ENCODE measurements around the gene CSGALNACT2.
"Not testable (repeated sequence)": the region's sequence is repeated elsewhere in the genome, so short reads cannot be mapped to it uniquely, and the experiment has no call there.

The CSGALNACT2 gene, protein sequence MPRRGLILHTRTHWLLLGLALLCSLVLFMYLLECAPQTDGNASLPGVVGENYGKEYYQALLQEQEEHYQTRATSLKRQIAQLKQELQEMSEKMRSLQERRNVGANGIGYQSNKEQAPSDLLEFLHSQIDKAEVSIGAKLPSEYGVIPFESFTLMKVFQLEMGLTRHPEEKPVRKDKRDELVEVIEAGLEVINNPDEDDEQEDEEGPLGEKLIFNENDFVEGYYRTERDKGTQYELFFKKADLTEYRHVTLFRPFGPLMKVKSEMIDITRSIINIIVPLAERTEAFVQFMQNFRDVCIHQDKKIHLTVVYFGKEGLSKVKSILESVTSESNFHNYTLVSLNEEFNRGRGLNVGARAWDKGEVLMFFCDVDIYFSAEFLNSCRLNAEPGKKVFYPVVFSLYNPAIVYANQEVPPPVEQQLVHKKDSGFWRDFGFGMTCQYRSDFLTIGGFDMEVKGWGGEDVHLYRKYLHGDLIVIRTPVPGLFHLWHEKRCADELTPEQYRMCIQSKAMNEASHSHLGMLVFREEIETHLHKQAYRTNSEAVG

DNA sequence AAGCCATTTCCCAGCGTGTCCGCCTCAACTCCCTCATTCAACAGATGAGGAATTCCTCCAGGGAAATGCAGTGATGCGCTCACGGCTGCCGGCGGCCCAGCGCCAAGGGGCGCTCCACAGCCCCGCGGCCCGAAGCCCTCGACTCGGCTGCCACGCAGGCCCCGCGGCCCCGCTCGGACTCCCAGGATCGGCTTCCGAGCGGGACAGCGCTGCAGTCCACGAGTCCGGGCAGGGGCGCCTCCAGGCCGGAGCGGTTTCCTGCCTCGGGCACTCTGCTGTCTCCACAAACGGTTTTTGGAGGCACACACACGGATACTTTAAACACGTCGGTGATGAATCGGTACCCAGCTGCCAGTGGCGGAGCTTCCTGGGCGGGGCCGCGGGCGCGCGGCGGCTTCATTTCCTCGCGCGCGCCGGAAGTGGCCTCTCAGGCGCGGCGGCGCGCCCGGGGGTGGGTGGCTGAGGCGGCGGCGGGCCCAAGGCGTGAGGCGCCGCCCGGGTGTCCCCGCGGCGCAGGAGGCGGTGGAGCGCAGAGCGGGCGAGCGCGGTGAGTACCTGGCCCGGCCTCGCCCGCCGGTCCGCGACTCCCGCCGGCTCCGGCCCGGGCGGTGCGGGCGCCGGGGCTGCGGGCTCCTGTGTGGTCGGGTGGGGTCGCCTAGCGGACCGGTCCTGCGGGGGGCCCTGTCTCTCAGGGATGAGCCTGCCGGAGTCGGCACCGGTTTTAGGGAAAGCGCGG lies at the start of gene CSGALNACT2:
Gene CSGALNACT2 (plus strand): TSS at position 425 of the 736 bp plus-strand sequence. CDS start 16,705 bp downstream, outside the sequence.
- peak; percentile 86 for DNase-seq (ENCODE audit: insufficient read length, low spot score)
- peak; percentile 82 for FAIRE-seq

GRCh38 chr10:43089519-43089918 lies 48.7 kb upstream of the CSGALNACT2 start:
- DNase-seq (ENCODE audit: insufficient read length, low spot score) = no peak
- FAIRE-seq = no peak

DNA sequence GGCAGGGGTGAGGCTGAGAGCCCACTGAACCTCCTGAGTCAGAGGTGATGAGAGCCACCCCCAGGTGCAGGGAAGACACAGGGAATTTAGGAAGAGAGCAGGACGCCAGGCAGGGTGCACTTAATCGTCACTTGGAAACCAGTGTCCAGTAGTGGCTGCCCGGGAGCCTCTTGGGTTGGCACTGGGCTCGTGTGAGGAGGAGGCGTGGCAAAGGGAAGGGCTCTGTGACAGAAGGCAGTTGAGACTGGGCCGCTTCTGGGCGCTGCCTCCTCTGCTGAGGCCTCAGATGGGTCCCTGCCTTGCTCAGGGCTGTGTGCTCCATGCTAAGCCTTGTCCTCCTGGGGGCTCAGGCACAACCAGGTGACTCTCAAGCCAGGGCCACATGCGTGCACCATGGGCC lies 48.1 kb upstream of the CSGALNACT2 start:
- no peak for FAIRE-seq
- no peak for DNase-seq (ENCODE audit: insufficient read length, low spot score)

- FAIRE-seq = no peak
- no peak for DNase-seq (ENCODE audit: insufficient read length, low spot score)
Observed at GRCh38 chr10:43090664-43091063, 47.6 kb upstream of the CSGALNACT2 start.

GRCh38 chr10:43091846-43092245 lies 46.4 kb upstream of the CSGALNACT2 start:
- DNase-seq (ENCODE audit: insufficient read length, low spot score) (no peak), FAIRE-seq (no peak)

- DNase-seq (ENCODE audit: insufficient read length, low spot score) (no peak), FAIRE-seq (no peak)
Observed at GRCh38 chr10:43093423-43094076, 44.7 kb upstream of the CSGALNACT2 start.

DNA sequence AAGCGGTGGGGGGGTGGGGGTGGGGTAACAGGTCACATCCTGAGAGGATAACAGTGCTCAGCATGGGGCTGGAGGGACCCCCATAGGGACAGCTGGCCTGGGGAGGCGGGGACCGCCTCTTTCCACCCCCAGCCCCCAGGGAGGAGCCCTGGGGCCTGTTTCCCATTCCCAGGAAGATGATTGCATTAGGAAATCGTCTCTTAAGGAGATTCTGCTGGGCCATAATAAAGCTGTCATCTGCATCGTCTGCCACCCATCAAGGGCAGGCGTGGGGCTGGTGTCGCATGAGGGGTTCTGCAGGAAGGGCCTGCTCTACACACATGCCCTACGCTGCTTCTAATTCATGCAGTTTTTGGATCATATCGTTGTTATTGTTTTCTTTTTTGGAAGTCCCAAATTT lies 44.2 kb upstream of the CSGALNACT2 start:
- DNase-seq (ENCODE audit: insufficient read length, low spot score) = no peak
- FAIRE-seq = no peak

DNA sequence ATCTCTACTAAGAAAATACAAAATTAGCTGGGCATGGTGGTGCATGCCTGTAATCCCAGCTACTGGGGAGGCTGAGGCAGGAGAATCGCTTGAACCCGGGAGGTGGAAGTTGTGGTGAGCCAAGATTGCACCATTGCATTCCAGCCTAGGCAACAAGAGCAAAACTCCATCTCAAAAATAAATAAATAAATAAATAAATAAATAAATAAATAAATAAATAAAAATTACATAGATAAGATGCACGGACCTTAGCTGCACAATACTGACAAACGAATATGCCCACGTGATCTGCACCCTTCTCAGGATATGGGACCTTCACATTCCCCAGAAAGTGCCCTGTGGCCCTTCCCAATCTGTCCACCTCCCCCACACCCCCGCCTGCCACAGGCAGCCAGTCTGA lies 38.9 kb upstream of the CSGALNACT2 start:
- not testable (repeated sequence) for FAIRE-seq; DNase-seq (ENCODE audit: insufficient read length, low spot score)

DNA sequence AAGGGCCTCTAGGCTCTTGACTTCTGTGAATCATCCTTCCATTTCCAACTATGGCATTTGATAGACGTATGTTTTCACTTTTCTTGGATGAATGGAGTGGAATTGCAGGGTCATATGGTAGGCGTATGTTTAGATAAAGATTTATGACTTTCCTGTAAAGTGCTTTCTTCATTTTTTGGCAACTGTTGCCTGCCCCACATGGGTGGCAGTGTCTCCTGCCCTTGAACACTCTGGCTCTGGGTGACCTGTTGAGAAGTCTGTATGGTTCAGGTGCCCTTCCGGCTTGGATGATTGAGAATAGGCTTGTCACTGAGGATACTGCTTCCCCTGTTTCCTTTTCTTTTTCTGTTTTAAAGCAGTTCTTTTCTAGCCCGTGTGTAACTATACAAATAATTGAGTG lies 38.3 kb upstream of the CSGALNACT2 start:
- FAIRE-seq (no peak), DNase-seq (ENCODE audit: insufficient read length, low spot score) (no peak)

DNA sequence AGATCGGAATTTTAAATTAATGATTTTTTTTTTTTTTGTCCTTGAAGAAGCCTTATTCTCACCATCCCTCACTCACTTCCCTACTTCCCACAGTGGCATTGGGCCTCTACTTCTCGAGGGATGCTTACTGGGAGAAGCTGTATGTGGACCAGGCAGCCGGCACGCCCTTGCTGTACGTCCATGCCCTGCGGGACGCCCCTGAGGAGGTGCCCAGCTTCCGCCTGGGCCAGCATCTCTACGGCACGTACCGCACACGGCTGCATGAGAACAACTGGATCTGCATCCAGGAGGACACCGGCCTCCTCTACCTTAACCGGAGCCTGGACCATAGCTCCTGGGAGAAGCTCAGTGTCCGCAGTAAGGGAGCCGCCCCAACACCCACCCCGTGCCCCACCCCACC lies 37.9 kb upstream of the CSGALNACT2 start:
- DNase-seq (ENCODE audit: insufficient read length, low spot score) = no peak
- FAIRE-seq = no peak

DNA sequence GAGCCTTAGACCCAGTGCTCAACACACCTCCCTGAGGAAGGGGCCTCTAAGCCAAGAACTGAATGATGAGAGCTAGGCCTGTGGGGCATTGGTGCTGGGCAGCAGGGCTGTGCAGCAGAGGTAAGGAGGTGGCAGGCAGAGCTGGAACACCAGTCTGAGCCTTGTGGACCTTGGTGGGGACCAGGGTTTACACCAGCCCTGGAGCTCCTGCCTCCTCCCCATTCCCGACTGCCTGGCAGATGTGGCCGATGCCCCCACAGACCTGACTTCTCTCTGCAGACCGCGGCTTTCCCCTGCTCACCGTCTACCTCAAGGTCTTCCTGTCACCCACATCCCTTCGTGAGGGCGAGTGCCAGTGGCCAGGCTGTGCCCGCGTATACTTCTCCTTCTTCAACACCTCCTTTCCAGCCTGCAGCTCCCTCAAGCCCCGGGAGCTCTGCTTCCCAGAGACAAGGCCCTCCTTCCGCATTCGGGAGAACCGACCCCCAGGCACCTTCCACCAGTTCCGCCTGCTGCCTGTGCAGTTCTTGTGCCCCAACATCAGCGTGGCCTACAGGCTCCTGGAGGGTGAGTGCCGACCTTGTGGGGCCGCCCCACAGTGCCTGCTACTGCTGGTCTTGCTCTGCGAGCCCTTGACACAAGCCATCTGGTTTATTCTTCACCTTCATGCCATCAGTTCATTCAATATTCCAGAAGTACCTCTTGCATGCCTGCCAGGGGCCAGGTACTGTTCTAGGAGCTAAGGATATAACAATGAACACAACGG lies 36.0 kb upstream of the CSGALNACT2 start:
- no peak for FAIRE-seq
- DNase-seq (ENCODE audit: insufficient read length, low spot score) = no peak

DNA sequence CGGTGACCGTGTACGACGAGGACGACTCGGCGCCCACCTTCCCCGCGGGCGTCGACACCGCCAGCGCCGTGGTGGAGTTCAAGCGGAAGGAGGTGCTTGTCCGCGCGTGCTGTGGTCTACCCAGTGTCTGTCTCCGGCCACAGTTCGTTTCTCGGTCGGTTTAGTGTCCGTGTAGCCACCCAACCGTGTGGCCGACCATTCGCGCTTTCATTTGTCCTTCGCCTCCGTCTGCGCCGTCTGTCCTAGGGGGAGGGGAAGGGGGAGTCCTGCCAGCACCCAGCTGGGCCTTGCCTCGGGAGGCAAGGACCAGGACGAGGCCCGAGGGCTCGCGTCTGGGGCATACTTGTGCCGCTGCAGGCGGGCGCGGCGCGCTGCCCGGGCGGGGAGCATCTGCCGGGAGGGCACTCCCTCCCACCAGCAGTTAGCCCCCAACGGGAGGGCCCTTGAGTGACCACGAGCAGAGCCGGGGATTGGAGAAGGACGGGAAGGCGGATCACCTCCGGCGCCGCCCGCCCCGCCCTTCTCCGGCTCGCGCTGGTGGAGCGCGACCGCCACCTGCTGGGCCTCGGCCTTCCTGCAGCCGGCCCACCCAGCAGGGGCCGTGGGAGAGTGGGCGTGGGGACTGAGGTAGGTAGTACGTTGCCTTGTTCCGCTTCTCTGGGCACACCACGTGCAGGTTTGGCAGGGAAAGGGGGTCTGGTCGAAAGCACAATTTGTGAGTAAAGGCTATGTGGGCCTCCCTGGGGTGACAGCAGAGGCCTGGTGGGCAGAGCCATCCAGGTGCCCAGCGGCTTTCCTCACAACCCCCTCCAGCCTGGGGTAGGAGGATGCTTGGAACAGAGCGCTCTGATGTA lies 32.9 kb upstream of the CSGALNACT2 start:
- FAIRE-seq (peak; percentile 68), DNase-seq (ENCODE audit: insufficient read length, low spot score) (peak; percentile 88)

DNA sequence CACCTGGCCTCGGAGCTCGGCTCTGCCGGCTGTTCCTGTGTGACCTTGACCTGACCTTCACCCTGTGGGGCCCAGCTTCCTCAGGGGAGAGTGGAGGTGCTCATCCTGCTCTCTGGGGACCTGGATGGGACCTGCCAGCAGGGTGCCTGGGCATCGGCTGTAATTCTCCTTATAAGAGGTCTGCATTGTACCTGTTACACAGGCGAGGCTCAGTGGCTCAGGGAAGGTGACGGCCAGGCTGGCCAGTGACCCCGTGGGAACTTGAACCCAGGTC lies 32.4 kb upstream of the CSGALNACT2 start:
- DNase-seq (ENCODE audit: insufficient read length, low spot score) (no peak), FAIRE-seq (no peak)

- no peak for FAIRE-seq
- no peak for DNase-seq (ENCODE audit: insufficient read length, low spot score)
Observed at GRCh38 chr10:43106256-43107091, 31.8 kb upstream of the CSGALNACT2 start.

DNA sequence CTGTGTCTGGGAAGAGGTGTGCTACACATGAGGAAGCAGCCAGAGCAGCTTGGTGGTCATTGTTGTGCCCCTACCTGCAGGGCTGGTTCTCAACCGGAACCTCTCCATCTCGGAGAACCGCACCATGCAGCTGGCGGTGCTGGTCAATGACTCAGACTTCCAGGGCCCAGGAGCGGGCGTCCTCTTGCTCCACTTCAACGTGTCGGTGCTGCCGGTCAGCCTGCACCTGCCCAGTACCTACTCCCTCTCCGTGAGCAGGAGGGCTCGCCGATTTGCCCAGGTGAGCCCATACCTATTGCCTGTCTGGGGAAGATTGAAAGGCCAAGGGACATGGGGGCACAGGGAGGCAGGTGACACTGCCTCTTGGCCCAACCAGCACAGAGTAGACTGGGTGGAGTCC lies 29.3 kb upstream of the CSGALNACT2 start:
- FAIRE-seq = no peak
- DNase-seq (ENCODE audit: insufficient read length, low spot score) = no peak

- FAIRE-seq (no peak), DNase-seq (ENCODE audit: insufficient read length, low spot score) (no peak)
Observed at GRCh38 chr10:43109671-43110249, 28.5 kb upstream of the CSGALNACT2 start.

DNA sequence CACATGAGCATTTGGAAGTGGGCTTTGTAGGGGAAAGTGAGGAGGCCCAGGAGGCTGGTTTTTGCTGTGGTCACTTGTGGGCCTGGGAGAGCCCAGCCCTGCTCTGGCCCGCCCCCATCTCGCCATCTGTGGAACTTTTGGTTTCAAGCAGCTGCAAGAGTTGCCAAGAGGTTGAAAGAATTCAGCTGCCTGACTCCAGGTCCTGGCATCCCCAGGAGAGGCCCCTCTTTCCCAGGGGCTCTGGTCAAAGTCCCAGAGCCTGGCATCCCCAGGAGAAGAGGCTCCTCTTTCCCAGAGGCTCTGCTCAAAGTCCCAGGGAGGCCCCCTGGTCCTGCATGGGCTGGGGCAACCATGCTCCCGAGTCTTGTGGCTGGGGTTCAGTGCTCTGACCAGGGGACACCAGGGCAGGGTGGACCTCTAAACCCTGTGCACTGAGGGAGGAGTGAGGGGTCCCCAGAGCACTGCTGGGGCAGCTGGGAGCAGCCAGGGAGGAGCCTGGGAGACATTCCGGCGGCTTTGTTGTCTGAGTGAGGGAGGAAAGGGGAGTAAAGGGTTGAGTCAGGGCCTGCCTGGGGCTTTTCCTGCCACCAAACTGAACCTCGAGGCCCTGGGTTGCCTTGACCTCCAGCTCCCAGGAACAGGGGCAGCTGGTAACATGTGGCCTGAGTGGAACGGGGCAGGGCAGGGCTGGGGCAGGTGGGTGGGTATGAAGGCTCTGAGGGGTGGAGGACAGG lies 27.7 kb upstream of the CSGALNACT2 start:
- FAIRE-seq (no peak), DNase-seq (ENCODE audit: insufficient read length, low spot score) (peak; percentile 36)

DNA sequence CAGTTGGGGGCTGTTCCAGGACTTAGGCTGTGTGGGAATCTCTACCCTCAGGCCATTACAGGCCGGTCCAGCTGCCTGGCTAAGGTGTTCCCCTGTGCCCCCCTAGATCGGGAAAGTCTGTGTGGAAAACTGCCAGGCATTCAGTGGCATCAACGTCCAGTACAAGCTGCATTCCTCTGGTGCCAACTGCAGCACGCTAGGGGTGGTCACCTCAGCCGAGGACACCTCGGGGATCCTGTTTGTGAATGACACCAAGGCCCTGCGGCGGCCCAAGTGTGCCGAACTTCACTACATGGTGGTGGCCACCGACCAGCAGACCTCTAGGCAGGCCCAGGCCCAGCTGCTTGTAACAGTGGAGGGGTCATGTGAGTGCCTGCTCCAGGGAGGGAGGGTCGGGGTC lies 27.1 kb upstream of the CSGALNACT2 start:
- DNase-seq (ENCODE audit: insufficient read length, low spot score) = no peak
- no peak for FAIRE-seq

Data from GM19239 (cell line).